ENCODE results near the gene KIF26B. TPM values are rescaled to one million over a fixed set of nuclear protein-coding genes. Genes with fewer than 3 reads are reported as not detected.
A peak's percentile ranks its signal among the peaks of the same experiment; 100 is the strongest.

Gene KIF26B
- total and polyA plus RNA-seq, 8 donors: 0.15 to 3.2 (median 0.89) TPM; not detected in 1

GRCh38 chr1:245592189-245592460 is 437.3 kb downstream of the KIF26B start:
- H3K27ac ChIP-seq: no peak overlapping the region
- no peaks in the 10 kb centered on the region for H3K9me3 ChIP-seq
- WGBS, 5 donors: 88 to 94% (median 91%) methylated on average over 9 of the region's 9 CpGs
- DNase-seq: no peak
- H3K4me3 ChIP-seq: no peak overlapping the region
- intact Hi-C loops (cut with DNase I; ENCODE audit: low total_unique reads): no loop called here
- H3K4me1 ChIP-seq: no peaks in the 10 kb centered on the region
- H3K36me3 ChIP-seq: no peaks in the 10 kb centered on the region
- no peaks in the 10 kb centered on the region for H3K27me3 ChIP-seq
- TF ChIP-seq POLR2AphosphoS5 (IDR thresholded peaks at IDR 0.05) (no peak), POLR2A (IDR thresholded peaks at IDR 0.05) (no peak), EP300 (IDR thresholded peaks at IDR 0.05) (no peak), CTCF (IDR thresholded peaks at IDR 0.05) (no peak)

GRCh38 chr1:245598524-245599305 is 443.9 kb downstream of the KIF26B start:
- intact Hi-C loops (cut with DNase I; ENCODE audit: low total_unique reads): no loop called here
- Histone ChIP-seq H3K9me3 (no peaks in the 10 kb centered on the region), H3K4me1 (peaks cover 0 to 12% (median 6%) of the 10 kb centered on the region in 4 donors), H3K27me3 (no peaks in the 10 kb centered on the region), H3K4me3 (no peak overlapping the region), H3K36me3 (no peaks in the 10 kb centered on the region), H3K27ac (no peak overlapping the region)
- WGBS, 5 donors: 67 to 81% (median 74%) methylated on average over 18 of the region's 18 CpGs
- no peak for TF ChIP-seq POLR2A (IDR thresholded peaks at IDR 0.05)
- TF ChIP-seq POLR2AphosphoS5 (IDR thresholded peaks at IDR 0.05): no peak
- TF ChIP-seq CTCF (IDR thresholded peaks at IDR 0.05): no peak
- no peak for TF ChIP-seq EP300 (IDR thresholded peaks at IDR 0.05)
- DNase-seq: no peak

- DNase-seq: no peak
- WGBS, 5 donors: 72 to 80% (median 76%) methylated on average over 15 to 16 of the region's 16 CpGs
Observed at GRCh38 chr1:245599371-245600174, 444.8 kb downstream of the KIF26B start.

GRCh38 chr1:245600658-245601057 is 445.9 kb downstream of the KIF26B start:
- DNase-seq: no peak
- Histone ChIP-seq H3K36me3 (no peaks in the 10 kb centered on the region), H3K27ac (no peak overlapping the region), H3K27me3 (no peaks in the 10 kb centered on the region), H3K9me3 (no peaks in the 10 kb centered on the region), H3K4me1 (peaks cover 0 to 19% (median 10%) of the 10 kb centered on the region in 4 donors), H3K4me3 (no peak overlapping the region)
- TF ChIP-seq CTCF (IDR thresholded peaks at IDR 0.05): no peak
- TF ChIP-seq POLR2AphosphoS5 (IDR thresholded peaks at IDR 0.05): no peak
- TF ChIP-seq EP300 (IDR thresholded peaks at IDR 0.05): no peak
- no peak for TF ChIP-seq POLR2A (IDR thresholded peaks at IDR 0.05)
- intact Hi-C loops (cut with DNase I; ENCODE audit: low total_unique reads): no loop called here
- WGBS, 5 donors: 78 to 90% (median 79%) methylated on average over 4 of the region's 4 CpGs

More at GRCh38 chr1:245599371-245600174, 444.8 kb downstream of the KIF26B start:
- no peaks in the 10 kb centered on the region for H3K27me3 ChIP-seq
- H3K4me1 ChIP-seq: peaks cover 0 to 12% (median 6%) of the 10 kb centered on the region in 4 donors
- no peak overlapping the region for H3K4me3 ChIP-seq
- no peaks in the 10 kb centered on the region for H3K36me3 ChIP-seq
- H3K9me3 ChIP-seq: no peaks in the 10 kb centered on the region
- TF ChIP-seq EP300 (IDR thresholded peaks at IDR 0.05) (no peak), POLR2AphosphoS5 (IDR thresholded peaks at IDR 0.05) (peak in 1 of 3 donors; percentile 63)
- no peak overlapping the region for H3K27ac ChIP-seq
- intact Hi-C loops (cut with DNase I; ENCODE audit: low total_unique reads): no loop called here

Measured in stomach (tissue), 9 donors.